Panc1 (cell line): ENCODE data around the gene GAL3ST2. TPM values are rescaled to one million over a fixed set of nuclear protein-coding genes. Genes with fewer than 3 reads are reported as not detected.
"Not testable (repeated sequence)": the region's sequence is repeated elsewhere in the genome, so short reads cannot be mapped to it uniquely, and the experiment has no call there.

Source experiments
- ATAC-seq: fragments of 200-7000 bp; cut with Tn5 transposase; 2 replicates; pipeline ENCODE4 v1.9.1; 2020; ENCODE audit warnings: mild to moderate bottlenecking, moderate library complexity
- BruUV-seq: library from RNA; stranded (reverse); fragments of 400-500 nt; replicated peaks from 2 replicates; lab custom pipeline; 2021; lab: Mats Ljungman, UMichigan
- CTCF ChIA-PET: fragments of 300-600 bp; sonication (Branson Sonifier 250); formaldehyde crosslinking; loops from one replicate; lab custom pipeline; 2022; ENCODE audit warnings: antibody characterized with exemption; lab: Charles Lee
- POLR2A ChIA-PET: fragments of 300-600 bp; sonication (Branson Sonifier 250); formaldehyde crosslinking; loops from one replicate; lab custom pipeline; 2022; ENCODE audit warnings: antibody characterized with exemption; lab: Charles Lee
- DNase-seq: peaks from one replicate; pipeline ENCODE4 v3.0.0-alpha.2; 2010; ENCODE audit warnings: low read depth, low spot score
- H3K27ac ChIP-seq: 2 replicates; pipeline ENCODE4 v1.5.1; 2011; ENCODE audit warnings: mild to moderate bottlenecking, low read length, inconsistent platforms
- H3K27me3 ChIP-seq: fragments of 200-500 bp; sonication (Bioruptor generic); 2 replicates; pipeline ENCODE4 v1.6.0; 2014; ENCODE audit warnings: low read length, inconsistent platforms; ENCODE audit not compliant: control insufficient read depth, insufficient read depth
- H3K36me3 ChIP-seq: fragments of 200-500 bp; sonication (Bioruptor generic); 2 replicates; pipeline ENCODE4 v1.5.1; 2014; ENCODE audit warnings: inconsistent platforms, mild to moderate bottlenecking, low read length, moderate library complexity; ENCODE audit not compliant: control insufficient read depth, insufficient read depth
- H3K4me1 ChIP-seq: 2 replicates; pipeline ENCODE4 v1.5.1; 2011; ENCODE audit warnings: inconsistent platforms, mild to moderate bottlenecking, low read length, moderate library complexity; ENCODE audit not compliant: control insufficient read depth, insufficient read depth
- H3K4me3 ChIP-seq, 2 experiments: 2 replicates each; pipeline ENCODE4 v1.5.1; 2011 to 2012; ENCODE audit warnings: low read depth in 2 of 2, low read length in 2 of 2, mild to moderate bottlenecking in 2 of 2, inconsistent platforms in 1 of 2, moderate library complexity in 1 of 2
- H3K9me3 ChIP-seq: fragments of 200-500 bp; sonication (Bioruptor generic); 2 replicates; pipeline ENCODE4 v1.5.1; 2014; ENCODE audit warnings: low read depth, mild to moderate bottlenecking, inconsistent platforms, low read length, moderate library complexity; ENCODE audit not compliant: control insufficient read depth, insufficient read depth
- CTCF ChIP-seq: fragments of 450-650 bp; IDR thresholded peaks from 2 replicates; pipeline ENCODE4 v1.5.1; 2017; ENCODE audit warnings: mild to moderate bottlenecking
- POLR2AphosphoS5 ChIP-seq: IDR thresholded peaks from 2 replicates; pipeline ENCODE4 v1.6.1; 2012; ENCODE audit warnings: mild to moderate bottlenecking, low read depth, low read length, moderate library complexity
- REST ChIP-seq, 2 experiments: IDR thresholded peaks; 2 replicates each; pipeline ENCODE4 v1.6.1; 2011 to 2012; ENCODE audit warnings: low read depth in 2 of 2, control low read depth in 1 of 2, low read length in 1 of 2, mild to moderate bottlenecking in 1 of 2, moderate library complexity in 1 of 2; ENCODE audit not compliant: insufficient read depth in 1 of 2
- SIN3A ChIP-seq: IDR thresholded peaks from 2 replicates; pipeline ENCODE4 v1.6.1; 2012; ENCODE audit warnings: low read depth, mild to moderate bottlenecking, low read length, moderate library complexity, borderline replicate concordance; ENCODE audit not compliant: insufficient read depth
- TCF7L2 ChIP-seq: IDR thresholded peaks from 2 replicates; pipeline ENCODE4 v1.6.1; 2011; ENCODE audit warnings: mild to moderate bottlenecking, low read depth, low read length, inconsistent platforms
- in situ Hi-C: cut with HindIII; loops from 2 replicates; pipeline ENCODE4 v1.10.0; 2016; ENCODE audit warnings: low sequenced_read_pairs, low pct_unique_long_range_greater_than_20kb
- intact Hi-C: fragments of 100-400 bp; cut with micrococcal nuclease; formaldehyde crosslinking; loops from one replicate; pipeline ENCODE4 v1.10.0; 2022; ENCODE audit not compliant: unreplicated experiment
- total RNA-seq: library from RNA; stranded (reverse); gene quantifications from one replicate; pipeline ENCODE4 v1.2.1, GENCODE V29; 2021; ENCODE audit not compliant: unreplicated experiment

GAL3ST2 gene
- total RNA-seq, 1 experiment from 2014 or later = 1.6 TPM

- in situ Hi-C loops = no loop called here
- BruUV-seq = no TSS peak
- no peaks in the 10 kb centered on the region for H3K36me3 ChIP-seq
- H3K9me3 ChIP-seq = 0 out of 2 replicates have a peak, but pooled peaks cover 3% of the 10 kb centered on the region
- no peaks in the 10 kb centered on the region for H3K27me3 ChIP-seq
- no peaks in the 10 kb centered on the region for H3K4me1 ChIP-seq
- POLR2A ChIA-PET = no interaction called here
- intact Hi-C loops = no loop called here
- no peak for ATAC-seq
- no peak for DNase-seq
- CTCF ChIA-PET = no interaction called here
- H3K4me3 ChIP-seq = no peak overlapping the region
- H3K27ac ChIP-seq = no peak overlapping the region
- TF ChIP-seq SIN3A = no peak
- no peak for TF ChIP-seq TCF7L2
These were observed 11.5 kb downstream of the GAL3ST2 start for GRCh38 chr2:241788135-241788534.

- no peaks in the 10 kb centered on the region for H3K27me3 ChIP-seq
- POLR2A ChIA-PET = no interaction called here
- no peak overlapping the region for H3K4me3 ChIP-seq
- H3K9me3 ChIP-seq = no peaks in the 10 kb centered on the region
- TF ChIP-seq CTCF = no peak
- no peak for TF ChIP-seq REST (IDR thresholded peaks at IDR 0.05; ENCODE audit: insufficient read depth in 1 of 2, low read depth in 2 of 2, low read length in 1 of 2)
- TF ChIP-seq SIN3A = no peak
- no peak for TF ChIP-seq POLR2AphosphoS5
- TF ChIP-seq TCF7L2 = no peak
- H3K36me3 ChIP-seq = no peaks in the 10 kb centered on the region
- in situ Hi-C loops = no loop called here
- H3K4me1 ChIP-seq = no peaks in the 10 kb centered on the region
- DNase-seq = no peak
- intact Hi-C loops = no loop called here
- ATAC-seq = no peak
- no peak overlapping the region for H3K27ac ChIP-seq
- no TSS peak for BruUV-seq
- CTCF ChIA-PET = no interaction called here
These were observed 11.9 kb downstream of the GAL3ST2 start for GRCh38 chr2:241788572-241788971.

GRCh38 chr2:241791385-241791784 is 14.8 kb downstream of the GAL3ST2 start:
- ATAC-seq, H3K4me3 ChIP-seq, in situ Hi-C loops, intact Hi-C loops, H3K27ac ChIP-seq, CTCF ChIA-PET, BruUV-seq, DNase-seq, H3K36me3 ChIP-seq, H3K4me1 ChIP-seq, H3K27me3 ChIP-seq, H3K9me3 ChIP-seq, POLR2A ChIA-PET: not testable (repeated sequence)
